Activated CD4-positive, alpha-beta T cell treated with anti-CD3 and anti-CD28 coated beads, Interleukin-2, Interleukin-6, amounts not matched to agents 100 ng/mL and 50 ng/mL, durations not matched to agents 16 hours and 8 hours (primary cell): ENCODE data around the gene RGSL1.
"Not testable (repeated sequence)": the region's sequence is repeated elsewhere in the genome, so short reads cannot be mapped to it uniquely, and the experiment has no call there.

Source experiments
- DNase-seq: peaks from one replicate; pipeline ENCODE4 v3.0.0-alpha.2; 2020

RGSL1 gene

GRCh38 chr1:182447124-182447523, 2.8 kb upstream of the RGSL1 start:
- not testable (repeated sequence) for DNase-seq

GRCh38 chr1:182447660-182448059, 2.3 kb upstream of the RGSL1 start:
- DNase-seq = no peak

- DNase-seq = no peak
These were observed 3.7 kb downstream of the RGSL1 start for GRCh38 chr1:182453631-182454030.

GRCh38 chr1:182457844-182458243, 7.9 kb downstream of the RGSL1 start:
- no peak for DNase-seq

- no peak for DNase-seq
These were observed 10.0 kb downstream of the RGSL1 start for GRCh38 chr1:182459949-182460348.

- DNase-seq = no peak
These were observed 10.6 kb downstream of the RGSL1 start for GRCh38 chr1:182460550-182460951.

- no peak for DNase-seq
These were observed 23.6 kb downstream of the RGSL1 start for GRCh38 chr1:182473556-182473955.

- no peak for DNase-seq
These were observed 26.7 kb downstream of the RGSL1 start for GRCh38 chr1:182476625-182477024.

GRCh38 chr1:182478238-182478637, 28.3 kb downstream of the RGSL1 start:
- no peak for DNase-seq

GRCh38 chr1:182484067-182484466, 34.1 kb downstream of the RGSL1 start:
- DNase-seq = no peak

GRCh38 chr1:182484531-182485257, 34.7 kb downstream of the RGSL1 start:
- peak; percentile 12 for DNase-seq

GRCh38 chr1:182485861-182486260, 35.9 kb downstream of the RGSL1 start:
- DNase-seq = no peak

- DNase-seq = no peak
These were observed 38.9 kb downstream of the RGSL1 start for GRCh38 chr1:182488803-182489202.

GRCh38 chr1:182493063-182493462, 43.1 kb downstream of the RGSL1 start:
- DNase-seq = no peak

- DNase-seq = no peak
These were observed 45.1 kb downstream of the RGSL1 start for GRCh38 chr1:182495002-182495401.

GRCh38 chr1:182495693-182496092, 45.7 kb downstream of the RGSL1 start:
- no peak for DNase-seq

- DNase-seq = no peak
These were observed 57.7 kb downstream of the RGSL1 start for GRCh38 chr1:182507685-182508084.

GRCh38 chr1:182515556-182515955, 65.6 kb downstream of the RGSL1 start:
- no peak for DNase-seq

GRCh38 chr1:182520736-182521135, 70.8 kb downstream of the RGSL1 start:
- no peak for DNase-seq

GRCh38 chr1:182525342-182525741, 75.4 kb downstream of the RGSL1 start:
- DNase-seq = no peak

GRCh38 chr1:182527680-182528079, 77.7 kb downstream of the RGSL1 start:
- DNase-seq = no peak

GRCh38 chr1:182528206-182528605, 78.3 kb downstream of the RGSL1 start:
- not testable (repeated sequence) for DNase-seq

- no peak for DNase-seq
These were observed 84.0 kb downstream of the RGSL1 start for GRCh38 chr1:182533896-182534295.

GRCh38 chr1:182549346-182549745, 99.4 kb downstream of the RGSL1 start:
- no peak for DNase-seq

- DNase-seq = no peak
These were observed 99.9 kb downstream of the RGSL1 start for GRCh38 chr1:182549811-182550210.
